ENCODE data around the gene GUCA2A. TPM values are rescaled to one million over a fixed set of nuclear protein-coding genes. Genes with fewer than 3 reads are reported as not detected.

The GUCA2A gene
- total RNA-seq, 4 donors from 2014 or later: 6.0 TPM; not detected in 3

DNA sequence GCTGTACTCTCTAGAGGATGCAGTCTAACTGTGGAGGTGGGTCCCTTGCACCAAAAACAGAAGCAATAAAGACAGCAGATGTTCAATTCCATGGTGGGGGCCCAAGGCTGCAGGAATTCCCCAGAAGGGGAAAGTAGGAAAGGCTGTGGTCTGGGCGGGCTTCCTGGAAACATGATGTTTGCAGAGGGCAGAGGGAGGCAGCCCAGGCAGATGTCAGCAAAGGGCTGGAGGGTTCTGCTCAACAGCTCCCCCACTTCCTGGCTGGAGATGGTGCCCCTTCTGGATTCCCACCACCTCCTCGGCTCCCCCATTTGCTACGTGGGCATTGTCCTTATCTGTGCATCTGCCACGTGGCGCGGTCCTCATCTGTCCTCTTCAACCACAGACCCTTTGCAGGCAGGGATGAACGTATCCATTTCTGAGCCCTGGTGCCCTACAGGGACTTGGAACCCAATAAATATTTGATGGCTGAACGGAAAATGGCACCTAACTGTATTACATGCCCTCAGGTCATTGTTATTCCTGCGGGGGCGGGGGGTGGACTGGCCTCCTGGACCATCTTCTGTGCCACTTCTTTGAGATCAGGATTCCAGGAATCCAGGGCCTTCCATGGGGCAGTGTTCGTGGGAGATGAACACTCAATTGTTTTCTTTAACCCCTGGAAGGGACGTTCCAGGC, 19.7 kb downstream of the GUCA2A start:
- in situ Hi-C loops (cut with MboI; ENCODE audit: low sequenced_read_pairs in 4 of 4): loop anchor here in 1 of 4 donors (25.0 kb wide), 2 partner anchors 592 to 917 kb away; partner anchors contain the start of gene CLDN19
- Histone ChIP-seq H3K4me1 (no peaks in the 10 kb centered on the region), H3K9me3 (no peaks in the 10 kb centered on the region), H3K36me3 (no peaks in the 10 kb centered on the region), H3K27me3 (peaks cover 7 to 28% (median 21%) of the 10 kb centered on the region in 3 donors), H3K27ac (no peak overlapping the region), H3K4me3 (no peak overlapping the region)
- intact Hi-C loops (cut with DNase I; ENCODE audit: low total_unique reads): loop anchor here (10.0 kb wide), 2 partner anchors 600 to 930 kb away; partner anchors contain the start of gene CLDN19
- ATAC-seq (no peak), DNase-seq (no peak)
- no peak for TF ChIP-seq POLR2A (IDR thresholded peaks at IDR 0.05)
- no peak for TF ChIP-seq CTCF (IDR thresholded peaks at IDR 0.05 in 4 of 5, conservative IDR thresholded peaks at IDR 0.05 in 1 of 5)

DNA sequence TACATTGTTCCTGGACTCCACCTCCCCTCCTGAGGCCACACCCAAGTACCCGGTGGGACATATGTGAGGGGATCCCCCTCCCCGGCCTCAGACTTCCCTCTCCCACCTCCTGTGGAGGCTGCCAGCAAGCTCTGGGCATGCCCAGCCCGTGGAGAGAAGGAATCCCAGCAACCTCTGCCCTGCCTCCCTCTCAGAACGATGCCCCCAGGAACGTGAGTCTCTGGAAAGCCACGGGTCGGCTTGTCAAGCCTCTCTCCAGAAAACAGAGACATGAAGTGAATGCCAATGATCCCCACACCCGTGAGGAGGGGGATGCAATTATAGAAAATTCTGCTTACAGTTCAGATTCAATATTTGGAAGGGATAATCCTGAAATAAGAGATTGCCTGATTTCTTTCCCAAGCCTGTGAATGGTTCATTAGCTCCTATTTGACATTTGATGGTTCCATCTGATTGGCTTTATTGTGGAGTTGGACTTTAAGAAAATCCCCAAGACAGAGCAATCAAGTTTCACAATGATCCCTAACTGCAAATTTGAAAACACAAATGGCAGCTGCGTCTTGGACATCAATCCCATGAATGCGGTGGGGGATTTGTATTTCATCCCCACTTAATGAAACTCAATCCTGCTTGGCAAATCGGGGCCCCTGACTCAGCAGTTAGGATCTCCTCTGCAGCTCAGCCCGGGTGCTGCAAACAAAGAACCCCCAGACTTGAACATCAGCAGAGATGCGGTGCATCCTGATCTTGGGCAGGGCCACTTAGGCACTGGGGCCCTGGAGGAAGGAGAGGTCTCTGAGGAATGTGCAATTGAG, 20.4 kb downstream of the GUCA2A start:
- peaks cover 7 to 28% (median 21%) of the 10 kb centered on the region in 3 donors for H3K27me3 ChIP-seq
- TF ChIP-seq POLR2A (IDR thresholded peaks at IDR 0.05): no peak
- TF ChIP-seq CTCF (IDR thresholded peaks at IDR 0.05 in 4 of 5, conservative IDR thresholded peaks at IDR 0.05 in 1 of 5): no peak
- no peaks in the 10 kb centered on the region for H3K36me3 ChIP-seq
- H3K4me3 ChIP-seq: no peak overlapping the region
- DNase-seq (no peak), ATAC-seq (no peak)
- in situ Hi-C loops (cut with MboI; ENCODE audit: low sequenced_read_pairs in 4 of 4): loop anchor here in 1 of 4 donors (25.0 kb wide), 2 partner anchors 593 to 918 kb away; partner anchors contain the start of gene CLDN19
- H3K9me3 ChIP-seq: no peaks in the 10 kb centered on the region
- H3K27ac ChIP-seq: no peak overlapping the region
- intact Hi-C loops (cut with DNase I; ENCODE audit: low total_unique reads): loop anchor here (10.0 kb wide), 2 partner anchors 601 to 931 kb away; partner anchors contain the start of gene CLDN19
- no peaks in the 10 kb centered on the region for H3K4me1 ChIP-seq

- TF ChIP-seq POLR2A (IDR thresholded peaks at IDR 0.05) (no peak), CTCF (IDR thresholded peaks at IDR 0.05 in 4 of 5, conservative IDR thresholded peaks at IDR 0.05 in 1 of 5) (no peak)
- in situ Hi-C loops (cut with MboI; ENCODE audit: low sequenced_read_pairs in 4 of 4) (loop anchor here in 1 of 4 donors (25.0 kb wide), 2 partner anchors 594 to 919 kb away; partner anchors contain the start of gene CLDN19), intact Hi-C loops (cut with DNase I; ENCODE audit: low total_unique reads) (loop anchor here (10.0 kb wide), 2 partner anchors 602 to 932 kb away; partner anchors contain the start of gene CLDN19)
- Histone ChIP-seq H3K4me3 (no peak overlapping the region), H3K36me3 (no peaks in the 10 kb centered on the region), H3K9me3 (no peaks in the 10 kb centered on the region), H3K27me3 (peaks cover 7 to 28% (median 21%) of the 10 kb centered on the region in 3 donors), H3K4me1 (no peaks in the 10 kb centered on the region), H3K27ac (no peak overlapping the region)
- ATAC-seq (no peak), DNase-seq (no peak)
Observed at GRCh38 chr1:42142894-42143675, 21.5 kb downstream of the GUCA2A start.

DNA sequence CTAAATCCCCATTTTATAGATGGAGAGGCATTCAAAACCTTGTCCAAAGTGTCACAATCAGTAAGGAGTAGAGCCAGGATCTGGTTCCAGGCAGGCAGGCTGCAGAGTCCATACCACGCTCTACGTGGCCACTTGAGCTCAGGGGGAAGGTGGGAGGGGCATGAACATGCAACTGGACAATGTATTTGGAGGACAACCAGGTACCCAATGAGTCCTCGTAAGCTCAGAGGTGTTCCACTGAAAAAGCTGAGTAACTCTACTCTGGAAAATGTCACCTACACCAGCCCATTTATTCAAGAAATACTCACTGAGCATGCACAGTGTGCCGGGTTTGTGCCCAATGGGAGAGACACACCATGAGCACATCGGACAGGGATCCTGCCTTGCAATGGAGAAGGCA, 22.6 kb downstream of the GUCA2A start:
- Histone ChIP-seq H3K9me3 (no peaks in the 10 kb centered on the region), H3K4me3 (no peak overlapping the region), H3K27ac (no peak overlapping the region), H3K27me3 (peaks cover 7 to 28% (median 21%) of the 10 kb centered on the region in 3 donors), H3K36me3 (no peaks in the 10 kb centered on the region), H3K4me1 (no peaks in the 10 kb centered on the region)
- ATAC-seq (no peak), DNase-seq (no peak)
- no peak for TF ChIP-seq CTCF (IDR thresholded peaks at IDR 0.05 in 4 of 5, conservative IDR thresholded peaks at IDR 0.05 in 1 of 5)
- TF ChIP-seq POLR2A (IDR thresholded peaks at IDR 0.05): no peak
- intact Hi-C loops (cut with DNase I; ENCODE audit: low total_unique reads) (loop anchor here (10.0 kb wide), 2 partner anchors 603 to 933 kb away; partner anchors contain the start of gene CLDN19), in situ Hi-C loops (cut with MboI; ENCODE audit: low sequenced_read_pairs in 4 of 4) (loop anchor here in 1 of 4 donors (25.0 kb wide), 2 partner anchors 595 to 920 kb away; partner anchors contain the start of gene CLDN19)
